Heart left ventricle (tissue), 16 donors: ENCODE results near the gene RAD54L. TPM values are rescaled to one million over a fixed set of nuclear protein-coding genes. Genes with fewer than 3 reads are reported as not detected.

Experiments
- ATAC-seq, 4 donors: fragments of 200-7000 bp; cut with Tn5 transposase; one replicate each; pipeline ENCODE4 v1.9.1; 2020 to 2022; ENCODE audit warnings: moderate library complexity in 4 of 4, mild to moderate bottlenecking in 3 of 4, moderate number of reproducible peaks in 1 of 4
- DNase-seq, 5 donors: peaks; one replicate each; pipeline ENCODE4 v3.0.0-alpha.2; 2020
- H3K27ac ChIP-seq, 12 donors: fragments of 200-600 bp; sonication (generic) in 4 of 12; one replicate each; pipeline versions ENCODE4 v1.5.0 to v1.8.0; 2016 to 2022; ENCODE audit warnings: mild to moderate bottlenecking in 2 of 12
- H3K27me3 ChIP-seq, 9 donors: fragments of 200-600 bp; sonication (generic) in 2 of 9; one replicate each; pipeline versions ENCODE4 v1.5.1 to v1.8.0; 2016 to 2022; ENCODE audit warnings: mild to moderate bottlenecking in 3 of 9
- H3K36me3 ChIP-seq, 9 donors: fragments of 200-600 bp; sonication (generic) in 2 of 9; one replicate each; pipeline versions ENCODE4 v1.5.0 to v1.8.0; 2018 to 2022; ENCODE audit warnings: mild to moderate bottlenecking in 2 of 9
- H3K4me1 ChIP-seq, 12 donors: fragments of 200-600 bp; sonication (generic) in 4 of 12; one replicate each; pipeline versions ENCODE4 v1.5.0 to v1.8.0; 2016 to 2022; ENCODE audit warnings: mild to moderate bottlenecking in 3 of 12
- H3K4me3 ChIP-seq, 12 donors: fragments of 200-600 bp; sonication (generic) in 4 of 12; one replicate each; pipeline versions ENCODE4 v1.5.0 to v1.8.0; 2017 to 2022; ENCODE audit warnings: mild to moderate bottlenecking in 9 of 12, moderate library complexity in 4 of 12
- H3K9me3 ChIP-seq, 12 donors: fragments of 200-600 bp; sonication (generic) in 4 of 12; one replicate each; pipeline versions ENCODE4 v1.5.0 to v1.8.0; 2016 to 2022; ENCODE audit warnings: mild to moderate bottlenecking in 1 of 12
- POLR2A ChIP-seq, 2 donors: fragments of 450-650 bp; IDR thresholded peaks; one replicate each; pipeline ENCODE4 v1.6.1; 2017; ENCODE audit warnings: antibody characterized with exemption in 2 of 2, mild to moderate bottlenecking in 2 of 2, moderate library complexity in 2 of 2
- WGBS, 4 donors: extraction: QIAGEN DNeasy Blood & Tissue Kit in 2 of 4; methylation state at CpG; one replicate each; pipeline versions ENCODE4 v1.1.5 to v1.1.7; 2013 to 2018; 5-methylcytosine and 5-hydroxymethylcytosine counted together
- intact Hi-C, 10 donors: fragments of 100-400 bp; cut with DNase I; formaldehyde crosslinking; loops; one replicate each; pipeline versions ENCODE4 v1.11.1 to v1.14.2; 2022
- polyA plus RNA-seq, 2 donors: library from polyadenylated mRNA; stranded (reverse); fragments of 200-250 nt; gene quantifications; one replicate each; pipeline ENCODE4 v1.2.3, GENCODE V29; 2013
- total RNA-seq, 9 donors: library from RNA; depleted of rRNA in 2 of 9; stranded (reverse); fragments of >200 nt in 2 of 9; fragmentation: NEBNext Ultra II Directional in 3 of 9; extraction: Animal tissue kit (Norgen Biotek cat#: 25700) in 3 of 9; gene quantifications; one replicate each; pipeline versions ENCODE4 v1.1.0 to v1.2.4, GENCODE V29; 2016 to 2023
- TF ChIP-seq, protein P1 (sequence below), 12 donors: fragments of 200-600 bp; sonication (generic) in 4 of 12; IDR thresholded peaks; one replicate each; pipeline versions ENCODE4 v1.5.0 to v1.8.0; 2018 to 2022; ENCODE audit warnings: antibody characterized with exemption in 12 of 12, mild to moderate bottlenecking in 5 of 12
- donor health status: ischemic (EF 13 %, LVEDD 7.1; RV severe dilation, severe dysfunction).
- donor health status: healthy with polysubstance abuse.
- donor health status: DM: no; HTN: yes; CAD: no.
- donor health status: DM: no; HTN: no; CAD: no.
- donor health status: ischemic (EF 25% LVEDD 6.9; RV normal size, moderate dysfunction).
- donor health status: ischemic (EF 25% LVEDD 5.7; RV mildly dilated, moderate dysfunction).
- donor health status: healthy.
- donor health status: DM: yes; HTN: yes; CAD: no.
- donor health status: ischemic (EF 35%, LVEDD 5.7; RV mildly dilated, moderate dysfunction).
- donor health status: nonischemic (EF 11% LVEDD 7.7; RV severe dilation, severe dysfunction).
- donor health status: DM: yes; HTN: yes; CAD: no.
- donor health status: PGD.
- donor health status: ischemic (EF 29% LVEDD 5.4; RV normal size, mild dysfunction).
- donor health status: nonischemic (EF 23%, LVEDD 6.1; RV moderate dilation, normal function).

Gene RAD54L
- total and polyA plus RNA-seq, 11 donors, result 0.30 to 4.0 (median 0.72) TPM; not detected in 1

DNA sequence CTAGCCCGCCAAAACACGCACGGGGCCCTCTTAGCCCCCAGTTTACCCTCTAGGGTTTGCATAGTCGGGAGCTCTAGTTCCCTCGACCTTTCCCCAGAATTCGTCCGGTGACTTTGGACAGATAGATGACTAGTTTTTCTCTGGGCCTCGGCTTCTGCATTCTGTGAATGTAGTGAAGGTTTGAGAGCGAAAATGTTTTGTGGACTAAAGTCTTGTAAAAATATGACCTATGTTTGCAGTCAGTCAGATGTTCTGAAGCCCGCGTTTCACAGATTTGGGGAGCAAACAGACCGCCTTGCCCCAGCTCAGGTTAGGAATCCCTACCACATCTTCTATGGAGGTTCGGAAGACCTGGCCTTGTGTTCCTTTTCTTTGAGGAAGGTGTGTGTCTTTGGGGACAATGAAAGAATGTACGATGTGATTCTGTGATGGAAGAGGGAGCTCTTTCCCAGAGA is 56.3 kb downstream of the RAD54L start:
- no peak for DNase-seq
- intact Hi-C loops, result loop anchor here (2.0 to 10.0 kb wide), 5 partner anchors 37 to 59 kb away; partner anchors contain the start of genes NSUN4 (in 8 of the 10) and RAD54L (in 2 of the 10)
- 0 to 1% (median 0%) methylated on average over 13 to 14 of the region's 14 CpGs for WGBS, 4 donors
- Histone ChIP-seq H3K36me3 (peaks cover 0 to 22% (median 4%) of the 10 kb centered on the region in 9 donors), H3K4me1 (peaks cover 8 to 76% (median 61%) of the 10 kb centered on the region in 12 donors), H3K27me3 (no peaks in the 10 kb centered on the region), H3K27ac (peak overlapping the region; percentile 93 to 100 (median 98)), H3K4me3 (peak overlapping the region; percentile 48 to 96 (median 90)), H3K9me3 (no peaks in the 10 kb centered on the region)
- TF ChIP-seq, protein P1, sequence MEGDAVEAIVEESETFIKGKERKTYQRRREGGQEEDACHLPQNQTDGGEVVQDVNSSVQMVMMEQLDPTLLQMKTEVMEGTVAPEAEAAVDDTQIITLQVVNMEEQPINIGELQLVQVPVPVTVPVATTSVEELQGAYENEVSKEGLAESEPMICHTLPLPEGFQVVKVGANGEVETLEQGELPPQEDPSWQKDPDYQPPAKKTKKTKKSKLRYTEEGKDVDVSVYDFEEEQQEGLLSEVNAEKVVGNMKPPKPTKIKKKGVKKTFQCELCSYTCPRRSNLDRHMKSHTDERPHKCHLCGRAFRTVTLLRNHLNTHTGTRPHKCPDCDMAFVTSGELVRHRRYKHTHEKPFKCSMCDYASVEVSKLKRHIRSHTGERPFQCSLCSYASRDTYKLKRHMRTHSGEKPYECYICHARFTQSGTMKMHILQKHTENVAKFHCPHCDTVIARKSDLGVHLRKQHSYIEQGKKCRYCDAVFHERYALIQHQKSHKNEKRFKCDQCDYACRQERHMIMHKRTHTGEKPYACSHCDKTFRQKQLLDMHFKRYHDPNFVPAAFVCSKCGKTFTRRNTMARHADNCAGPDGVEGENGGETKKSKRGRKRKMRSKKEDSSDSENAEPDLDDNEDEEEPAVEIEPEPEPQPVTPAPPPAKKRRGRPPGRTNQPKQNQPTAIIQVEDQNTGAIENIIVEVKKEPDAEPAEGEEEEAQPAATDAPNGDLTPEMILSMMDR (IDR thresholded peaks at IDR 0.05), result no peak
- no peak for TF ChIP-seq POLR2A (IDR thresholded peaks at IDR 0.05)
- ATAC-seq, result no peak

DNA sequence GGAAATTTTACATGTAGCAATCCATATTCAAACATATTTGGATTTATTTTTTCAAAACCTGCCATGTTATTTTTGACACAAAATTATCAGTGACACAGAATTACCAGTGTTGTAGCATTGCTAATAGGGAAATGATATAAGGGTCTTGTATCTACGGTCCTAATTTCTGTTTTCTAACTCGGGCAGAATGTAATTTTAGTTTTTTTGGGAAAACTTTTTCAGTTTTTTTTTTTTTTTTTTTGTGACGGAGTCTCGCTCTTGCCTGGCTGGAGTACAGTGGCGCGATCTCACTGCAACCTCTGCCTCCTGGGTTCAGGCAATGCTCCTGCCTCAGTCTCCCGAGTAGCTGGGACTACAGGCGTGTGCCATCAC is 58.6 kb downstream of the RAD54L start:
- H3K9me3 ChIP-seq, result no peaks in the 10 kb centered on the region
- no peak overlapping the region for H3K27ac ChIP-seq
- TF ChIP-seq, protein P1 (IDR thresholded peaks at IDR 0.05), result no peak
- TF ChIP-seq POLR2A (IDR thresholded peaks at IDR 0.05), result no peak
- H3K36me3 ChIP-seq, result peaks cover 4 to 44% (median 22%) of the 10 kb centered on the region in 9 donors
- peak overlapping the region in 5 of 12 donors; percentile 9 to 96 (median 90) for H3K4me3 ChIP-seq
- no peak for ATAC-seq
- H3K4me1 ChIP-seq, result peaks cover 3 to 58% (median 40%) of the 10 kb centered on the region in 12 donors
- WGBS, 4 donors, result 82 to 92% (median 89%) methylated on average over 8 of the region's 8 CpGs
- intact Hi-C loops, result loop anchor here in 1 of 10 donors (10.0 kb wide), 1 partner anchor 61 kb away; the partner anchor contains the start of gene RAD54L
- H3K27me3 ChIP-seq, result no peaks in the 10 kb centered on the region
- no peak for DNase-seq

DNA sequence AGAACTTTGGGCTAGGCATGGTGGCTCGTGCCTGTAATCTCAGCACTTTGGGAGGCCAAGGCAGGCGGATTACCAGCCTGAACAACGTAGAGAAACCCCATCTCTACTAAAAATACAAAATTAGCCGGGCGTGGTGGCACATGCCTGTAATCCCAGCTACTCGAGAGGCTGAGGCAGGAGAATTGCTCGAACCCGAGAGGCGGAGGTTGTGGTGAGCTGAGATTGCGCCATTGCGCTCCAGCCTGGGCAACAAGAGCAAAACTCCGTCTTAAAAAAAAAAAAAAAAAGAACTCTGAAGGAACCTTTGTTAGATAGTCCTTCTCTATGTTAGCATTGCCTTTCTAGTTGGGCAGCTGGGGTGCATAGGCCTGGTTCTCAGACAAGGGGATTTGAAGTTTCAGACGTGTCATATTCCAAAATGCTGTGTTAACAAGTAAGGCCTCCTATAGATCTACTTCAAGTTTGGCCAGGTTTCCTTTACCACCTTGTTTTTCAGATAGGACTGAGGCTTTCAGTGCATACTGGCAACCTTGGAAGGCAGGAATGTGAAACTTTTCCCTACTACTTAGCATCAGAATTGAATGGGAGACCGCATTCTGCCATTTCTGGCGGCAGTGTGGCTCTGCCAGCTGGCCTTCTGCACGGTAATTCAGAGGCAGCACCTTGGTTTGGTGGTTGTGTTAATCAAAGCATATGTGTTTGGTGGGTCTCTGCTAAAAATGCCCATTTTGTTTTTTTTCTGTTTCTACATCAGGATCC is 62.0 kb downstream of the RAD54L start:
- no peaks in the 10 kb centered on the region for H3K9me3 ChIP-seq
- no peak overlapping the region for H3K4me3 ChIP-seq
- TF ChIP-seq POLR2A (IDR thresholded peaks at IDR 0.05), result no peak
- TF ChIP-seq, protein P1 (IDR thresholded peaks at IDR 0.05), result no peak
- peaks cover 3 to 48% (median 35%) of the 10 kb centered on the region in 12 donors for H3K4me1 ChIP-seq
- no peak overlapping the region for H3K27ac ChIP-seq
- H3K36me3 ChIP-seq, result peaks cover 4 to 78% (median 57%) of the 10 kb centered on the region in 9 donors
- 78 to 86% (median 83%) methylated on average over 16 of the region's 16 CpGs for WGBS, 4 donors
- ATAC-seq (no peak), DNase-seq (no peak)
- intact Hi-C loops, result loop anchor here in 1 of 10 donors (10.0 kb wide), 1 partner anchor 65 kb away; the partner anchor contains the start of gene RAD54L
- no peaks in the 10 kb centered on the region for H3K27me3 ChIP-seq

DNA sequence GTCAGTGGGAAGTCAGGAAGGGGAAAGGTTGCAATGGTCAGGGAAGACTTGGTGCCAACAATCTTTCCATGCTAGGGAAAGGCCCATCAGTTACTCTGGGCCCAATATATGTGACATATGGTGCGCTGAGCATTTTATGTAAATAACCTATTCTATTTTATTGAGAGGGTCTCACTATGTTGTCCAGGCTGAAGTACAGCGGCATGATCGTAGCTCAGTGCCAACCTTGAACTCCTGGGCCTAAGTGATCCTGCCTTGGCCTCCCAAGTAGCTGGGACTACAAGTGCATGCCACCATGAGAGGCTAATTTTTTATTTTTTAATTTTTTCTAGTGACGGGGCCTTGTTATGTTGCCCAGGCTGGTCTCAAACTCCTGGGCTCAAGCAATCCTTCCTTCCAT is 62.8 kb downstream of the RAD54L start:
- Histone ChIP-seq H3K4me1 (peaks cover 3 to 40% (median 31%) of the 10 kb centered on the region in 12 donors), H3K27ac (no peak overlapping the region), H3K27me3 (no peaks in the 10 kb centered on the region), H3K4me3 (no peak overlapping the region), H3K36me3 (peaks cover 4 to 86% (median 64%) of the 10 kb centered on the region in 9 donors), H3K9me3 (no peaks in the 10 kb centered on the region)
- ATAC-seq (no peak), DNase-seq (no peak)
- intact Hi-C loops, result no loop called here
- no peak for TF ChIP-seq POLR2A (IDR thresholded peaks at IDR 0.05)
- TF ChIP-seq, protein P1 (IDR thresholded peaks at IDR 0.05), result no peak
- WGBS, 4 donors, result 97 to 99% (median 98%) methylated on average over 4 of the region's 4 CpGs
